ENCODE measurements around the gene UBE2E2.

UBE2E2 gene

GRCh38 chr3:23389089-23389488 lies 186.0 kb downstream of the UBE2E2 start:
- DNase-seq (ENCODE audit: low spot score): no peak

- DNase-seq (ENCODE audit: low spot score): no peak
These were observed 186.6 kb downstream of the UBE2E2 start for GRCh38 chr3:23389686-23390085.

GRCh38 chr3:23390446-23390845 lies 187.3 kb downstream of the UBE2E2 start:
- DNase-seq (ENCODE audit: low spot score): no peak

GRCh38 chr3:23390989-23391553 lies 187.9 kb downstream of the UBE2E2 start:
- DNase-seq (ENCODE audit: low spot score): no peak

- DNase-seq (ENCODE audit: low spot score): no peak
These were observed 192.0 kb downstream of the UBE2E2 start for GRCh38 chr3:23395115-23395514.

GRCh38 chr3:23396746-23397145 lies 193.6 kb downstream of the UBE2E2 start:
- no peak for DNase-seq (ENCODE audit: low spot score)

- no peak for DNase-seq (ENCODE audit: low spot score)
These were observed 196.1 kb downstream of the UBE2E2 start for GRCh38 chr3:23399221-23399620.

- DNase-seq (ENCODE audit: low spot score): no peak
These were observed 199.8 kb downstream of the UBE2E2 start for GRCh38 chr3:23402728-23403492.

GRCh38 chr3:23404246-23404645 lies 201.1 kb downstream of the UBE2E2 start:
- no peak for DNase-seq (ENCODE audit: low spot score)

- no peak for DNase-seq (ENCODE audit: low spot score)
These were observed 202.0 kb downstream of the UBE2E2 start for GRCh38 chr3:23405081-23405480.

- DNase-seq (ENCODE audit: low spot score): no peak
These were observed 203.5 kb downstream of the UBE2E2 start for GRCh38 chr3:23406601-23407000.

GRCh38 chr3:23418026-23418425 lies 214.9 kb downstream of the UBE2E2 start:
- DNase-seq (ENCODE audit: low spot score): no peak

GRCh38 chr3:23421811-23422516 lies 218.8 kb downstream of the UBE2E2 start:
- no peak for DNase-seq (ENCODE audit: low spot score)

GRCh38 chr3:23422517-23422851 lies 219.4 kb downstream of the UBE2E2 start:
- DNase-seq (ENCODE audit: low spot score): no peak

- no peak for DNase-seq (ENCODE audit: low spot score)
These were observed 222.3 kb downstream of the UBE2E2 start for GRCh38 chr3:23425410-23425809.

- no peak for DNase-seq (ENCODE audit: low spot score)
These were observed 227.8 kb downstream of the UBE2E2 start for GRCh38 chr3:23430781-23431398.

GRCh38 chr3:23431764-23432163 lies 228.6 kb downstream of the UBE2E2 start:
- no peak for DNase-seq (ENCODE audit: low spot score)

- DNase-seq (ENCODE audit: low spot score): no peak
These were observed 232.2 kb downstream of the UBE2E2 start for GRCh38 chr3:23435318-23435717.

GRCh38 chr3:23435904-23436303 lies 232.8 kb downstream of the UBE2E2 start:
- no peak for DNase-seq (ENCODE audit: low spot score)

GRCh38 chr3:23437484-23438145 lies 234.5 kb downstream of the UBE2E2 start:
- no peak for DNase-seq (ENCODE audit: low spot score)

GRCh38 chr3:23438657-23439056 lies 235.5 kb downstream of the UBE2E2 start:
- no peak for DNase-seq (ENCODE audit: low spot score)

GRCh38 chr3:23439080-23439479 lies 236.0 kb downstream of the UBE2E2 start:
- no peak for DNase-seq (ENCODE audit: low spot score)

All from AG08395 (cell line).